Stimulated activated CD4-positive, alpha-beta T cell treated with anti-CD3 and anti-CD28 coated beads, TNF-alpha, amount 100 ng/mL, for 1 hour (primary cell): Measurements from ENCODE around the gene VPREB1.
"Not testable (repeated sequence)": the region's sequence is repeated elsewhere in the genome, so short reads cannot be mapped to it uniquely, and the experiment has no call there.

Experiments used
- DNase-seq, 3 donors: peaks; one replicate each; pipeline ENCODE4 v3.0.0-alpha.2; 2020; ENCODE audit warnings: low read depth in 3 of 3, low spot score in 1 of 3

VPREB1 gene

GRCh38 chr22:22244316-22245250 is at the start of gene VPREB1:
Gene VPREB1 (plus strand): TSS chr22:22244786. CDS start chr22:22244814, 28 bp downstream.
- no peak for DNase-seq

GRCh38 chr22:22194931-22195264 is 49.7 kb upstream of the VPREB1 start:
- DNase-seq: no peak

- peak; percentile 58 to 78 (median 59) for DNase-seq
Observed at GRCh38 chr22:22195265-22196017, 49.1 kb upstream of the VPREB1 start.

- DNase-seq: no peak
Observed at GRCh38 chr22:22196018-22196533, 48.5 kb upstream of the VPREB1 start.

GRCh38 chr22:22196833-22197477 is 47.6 kb upstream of the VPREB1 start:
- no peak for DNase-seq

GRCh38 chr22:22197993-22198402 is 46.6 kb upstream of the VPREB1 start:
- no peak for DNase-seq

- DNase-seq: no peak
Observed at GRCh38 chr22:22198751-22199150, 45.8 kb upstream of the VPREB1 start.

- no peak for DNase-seq
Observed at GRCh38 chr22:22199634-22200033, 45.0 kb upstream of the VPREB1 start.

- no peak for DNase-seq
Observed at GRCh38 chr22:22200569-22201184, 43.9 kb upstream of the VPREB1 start.

GRCh38 chr22:22201185-22201929 is 43.2 kb upstream of the VPREB1 start:
- DNase-seq: peak in 1 of 3 donors; percentile 38

- DNase-seq: no peak
Observed at GRCh38 chr22:22201930-22202343, 42.6 kb upstream of the VPREB1 start.

- no peak for DNase-seq
Observed at GRCh38 chr22:22203048-22203971, 41.3 kb upstream of the VPREB1 start.

- peak; percentile 45 to 81 (median 68) for DNase-seq
Observed at GRCh38 chr22:22207845-22208564, 36.6 kb upstream of the VPREB1 start.

GRCh38 chr22:22208652-22209051 is 35.9 kb upstream of the VPREB1 start:
- no peak for DNase-seq

GRCh38 chr22:22209080-22209640 is 35.4 kb upstream of the VPREB1 start:
- not testable (repeated sequence) for DNase-seq

GRCh38 chr22:22210375-22210774 is 34.2 kb upstream of the VPREB1 start:
- DNase-seq: peak in 1 of 3 donors; percentile 9

- no peak for DNase-seq
Observed at GRCh38 chr22:22210889-22211833, 33.4 kb upstream of the VPREB1 start.
